ENCODE results near the gene ACOD1.
"Not testable (repeated sequence)": the region's sequence is repeated elsewhere in the genome, so short reads cannot be mapped to it uniquely, and the experiment has no call there.

ACOD1 gene

GRCh38 chr13:76953968-76954367 lies 5.7 kb downstream of the ACOD1 start:
- no peak for DNase-seq

- no peak for DNase-seq
Measured at GRCh38 chr13:76954538-76954937, 6.2 kb downstream of the ACOD1 start.

GRCh38 chr13:76955193-76955592 lies 6.9 kb downstream of the ACOD1 start:
- DNase-seq = no peak

GRCh38 chr13:76955661-76956060 lies 7.3 kb downstream of the ACOD1 start:
- no peak for DNase-seq

GRCh38 chr13:76958841-76959432 lies 10.6 kb downstream of the ACOD1 start:
- DNase-seq = no peak

GRCh38 chr13:76959734-76960133 lies 11.4 kb downstream of the ACOD1 start:
- DNase-seq = not testable (repeated sequence)

- DNase-seq = peak in 14 of 58 donors; percentile 2 to 34 (median 12)
Measured at GRCh38 chr13:76965759-76966421, 17.6 kb downstream of the ACOD1 start.

GRCh38 chr13:76967031-76967430 lies 18.7 kb downstream of the ACOD1 start:
- no peak for DNase-seq

GRCh38 chr13:76968041-76968440 lies 19.7 kb downstream of the ACOD1 start:
- no peak for DNase-seq

- DNase-seq = no peak
Measured at GRCh38 chr13:76969488-76970365, 21.4 kb downstream of the ACOD1 start.

- no peak for DNase-seq
Measured at GRCh38 chr13:76971215-76971614, 22.9 kb downstream of the ACOD1 start.

GRCh38 chr13:76971851-76972829 lies 23.8 kb downstream of the ACOD1 start:
- peak in 1 of 58 donors; percentile 7 for DNase-seq

- DNase-seq = no peak
Measured at GRCh38 chr13:76973920-76974617, 25.8 kb downstream of the ACOD1 start.

GRCh38 chr13:76974618-76974975 lies 26.3 kb downstream of the ACOD1 start:
- no peak for DNase-seq

GRCh38 chr13:76975863-76976262 lies 27.6 kb downstream of the ACOD1 start:
- DNase-seq = no peak

GRCh38 chr13:76976490-76976889 lies 28.2 kb downstream of the ACOD1 start:
- DNase-seq = no peak

- DNase-seq = no peak
Measured at GRCh38 chr13:76976929-76977328, 28.6 kb downstream of the ACOD1 start.

- peak in 51 of 58 donors; percentile 6 to 82 (median 49) for DNase-seq
Measured at GRCh38 chr13:76980075-76980718, 31.9 kb downstream of the ACOD1 start.

GRCh38 chr13:76982061-76982460 lies 33.8 kb downstream of the ACOD1 start:
- DNase-seq = no peak

GRCh38 chr13:76983676-76984075 lies 35.4 kb downstream of the ACOD1 start:
- no peak for DNase-seq

All from anterior cingulate cortex (tissue), 58 donors.